ENCODE data around the gene SEMA3G.

Gene SEMA3G

GRCh38 chr3:52422669-52423068, 22.2 kb downstream of the SEMA3G start:
- no peak for TF ChIP-seq CTCF (conservative IDR thresholded peaks at IDR 0.05; ENCODE audit: low read length)
- DNase-seq (ENCODE audit: low read depth): no peak
- H3K4me3 ChIP-seq (ENCODE audit: low read length): no peak overlapping the region

- no peak overlapping the region for H3K4me3 ChIP-seq (ENCODE audit: low read length)
- no peak for TF ChIP-seq CTCF (conservative IDR thresholded peaks at IDR 0.05; ENCODE audit: low read length)
- no peak for DNase-seq (ENCODE audit: low read depth)
These were observed 24.5 kb downstream of the SEMA3G start for GRCh38 chr3:52420388-52420787.

- no peak for DNase-seq (ENCODE audit: low read depth)
- no peak for TF ChIP-seq CTCF (conservative IDR thresholded peaks at IDR 0.05; ENCODE audit: low read length)
- H3K4me3 ChIP-seq (ENCODE audit: low read length): no peak overlapping the region
These were observed 29.1 kb downstream of the SEMA3G start for GRCh38 chr3:52415800-52416199.

- H3K4me3 ChIP-seq (ENCODE audit: low read length): peak overlapping the region; percentile 97
- no peak for DNase-seq (ENCODE audit: low read depth)
- TF ChIP-seq CTCF (conservative IDR thresholded peaks at IDR 0.05; ENCODE audit: low read length): no peak
These were observed 36.4 kb downstream of the SEMA3G start for GRCh38 chr3:52408466-52408865.

GRCh38 chr3:52407779-52408178, 37.1 kb downstream of the SEMA3G start:
- DNase-seq (ENCODE audit: low read depth): no peak
- TF ChIP-seq CTCF (conservative IDR thresholded peaks at IDR 0.05; ENCODE audit: low read length): no peak
- no peak overlapping the region for H3K4me3 ChIP-seq (ENCODE audit: low read length)

- DNase-seq (ENCODE audit: low read depth): no peak
- H3K4me3 ChIP-seq (ENCODE audit: low read length): no peak overlapping the region
- no peak for TF ChIP-seq CTCF (conservative IDR thresholded peaks at IDR 0.05; ENCODE audit: low read length)
These were observed 38.0 kb downstream of the SEMA3G start for GRCh38 chr3:52406791-52407510.

- no peak for TF ChIP-seq CTCF (conservative IDR thresholded peaks at IDR 0.05; ENCODE audit: low read length)
- DNase-seq (ENCODE audit: low read depth): no peak
- H3K4me3 ChIP-seq (ENCODE audit: low read length): no peak overlapping the region
These were observed 38.7 kb downstream of the SEMA3G start for GRCh38 chr3:52406231-52406661.

Data from AG10803 (cell line).